Lower leg skin (tissue), 3 donors: ENCODE data around the gene ALPL.

Experiments
- CTCF ChIP-seq, 3 donors: fragments of 450-650 bp; IDR thresholded peaks; one replicate each; pipeline ENCODE4 v1.5.1; 2016; ENCODE audit warnings: antibody characterized with exemption in 3 of 3, mild to moderate bottlenecking in 3 of 3, moderate library complexity in 2 of 3
- POLR2A ChIP-seq, 2 donors: fragments of 450-650 bp; IDR thresholded peaks; one replicate each; pipeline ENCODE4 v1.6.1; 2016 to 2017; ENCODE audit warnings: antibody characterized with exemption in 2 of 2, mild to moderate bottlenecking in 1 of 2, moderate library complexity in 1 of 2

- TF ChIP-seq CTCF (IDR thresholded peaks at IDR 0.05): no peak
- TF ChIP-seq POLR2A (IDR thresholded peaks at IDR 0.05): no peak
These were observed 115.6 kb downstream of the ALPL start for GRCh38 chr1:21624571-21625389.
